ENCODE measurements around the gene PRR29.

- TF ChIP-seq CTCF (IDR thresholded peaks at IDR 0.05) (no peak), POLR2AphosphoS5 (IDR thresholded peaks at IDR 0.05) (no peak), POLR2A (IDR thresholded peaks at IDR 0.05) (no peak)
These were observed 17.3 kb downstream of the PRR29 start for GRCh38 chr17:64015447-64015846.

All from sigmoid colon (tissue), 4 donors.